ENCODE results near the gene MKRN2OS. TPM values are rescaled to one million over a fixed set of nuclear protein-coding genes. Genes with fewer than 3 reads are reported as not detected.
A peak's percentile ranks its signal among the peaks of the same experiment; 100 is the strongest.

Gene MKRN2OS, protein sequence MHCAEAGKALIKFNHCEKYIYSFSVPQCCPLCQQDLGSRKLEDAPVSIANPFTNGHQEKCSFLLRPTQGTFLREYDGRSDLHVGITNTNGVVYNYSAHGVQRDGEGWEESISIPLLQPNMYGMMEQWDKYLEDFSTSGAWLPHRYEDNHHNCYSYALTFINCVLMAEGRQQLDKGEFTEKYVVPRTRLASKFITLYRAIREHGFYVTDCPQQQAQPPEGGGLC
- total RNA-seq = not detected in 3 replicates
- long read RNA-seq = 0 reads

DNA sequence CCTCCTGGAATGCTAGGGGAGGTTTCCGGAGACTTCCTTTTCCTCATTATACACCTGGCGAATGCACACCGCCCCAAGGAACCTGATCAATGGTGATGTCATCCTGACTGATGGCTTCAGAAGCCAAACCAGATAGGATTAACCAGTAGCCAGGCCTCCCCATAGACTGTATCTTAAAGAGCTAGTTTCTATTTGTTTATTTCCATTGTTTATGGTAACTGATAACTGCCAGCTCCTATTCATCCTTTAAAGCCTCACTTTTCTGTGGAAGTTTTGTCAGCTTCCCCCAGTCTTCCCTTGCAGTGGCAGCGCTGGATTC is at the start of gene MKRN2OS:
MKRN2OS (minus strand) TSS at position 27 of the 319 bp plus-strand sequence. CDS start 35 bp downstream, outside the sequence.
- H3K36me3 Mint-ChIP-seq (ENCODE audit: low read depth) = no peaks in the 10 kb centered on the region
- TF ChIP-seq CTCF (IDR thresholded peaks at IDR 0.05) = no peak
- DNase-seq (ENCODE audit: low spot score) = no peak
- H3K4me3 Mint-ChIP-seq (ENCODE audit: unreplicated experiment) = no peak within 1 kb of the TSS
- H3K9me3 Mint-ChIP-seq (ENCODE audit: low read depth) = no peaks in the 10 kb centered on the region
- no peak within 1 kb of the TSS for H3K27ac Mint-ChIP-seq (ENCODE audit: unreplicated experiment)
- H3K4me1 Mint-ChIP-seq (ENCODE audit: low read depth) = no peaks in the 10 kb centered on the region
- H3K27me3 Mint-ChIP-seq (ENCODE audit: low read depth) = no peaks in the 10 kb centered on the region

DNA sequence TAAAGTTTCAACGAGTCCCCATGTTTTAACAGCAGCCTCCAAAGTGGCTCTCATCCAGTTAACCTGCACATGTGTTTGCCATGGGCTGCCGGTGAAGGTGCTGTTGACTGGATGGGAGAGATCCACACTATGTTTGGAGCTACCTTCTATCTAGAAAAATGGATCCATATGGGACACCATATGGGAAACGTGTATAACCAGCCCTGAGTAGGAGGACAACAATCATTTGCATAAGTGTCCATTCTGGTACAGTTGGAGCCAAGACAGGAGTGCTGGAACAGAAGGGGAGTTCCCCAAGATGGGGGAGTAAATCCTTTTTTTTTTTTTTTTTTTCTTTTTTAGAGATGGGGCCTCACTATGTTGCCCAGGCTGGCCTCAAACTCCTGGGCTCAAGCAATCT is 48.2 kb upstream of the MKRN2OS start:
- TF ChIP-seq CTCF (IDR thresholded peaks at IDR 0.05) = no peak
- peaks cover 5% of the 10 kb centered on the region for H3K4me1 Mint-ChIP-seq (ENCODE audit: low read depth)
- DNase-seq (ENCODE audit: low spot score) = no peak
- H3K9me3 Mint-ChIP-seq (ENCODE audit: low read depth) = no peaks in the 10 kb centered on the region
- H3K4me3 Mint-ChIP-seq (ENCODE audit: unreplicated experiment) = no peak overlapping the region
- no peaks in the 10 kb centered on the region for H3K27me3 Mint-ChIP-seq (ENCODE audit: low read depth)
- peak overlapping the region; percentile 41 for H3K27ac Mint-ChIP-seq (ENCODE audit: unreplicated experiment)
- H3K36me3 Mint-ChIP-seq (ENCODE audit: low read depth) = peaks cover 41% of the 10 kb centered on the region

DNA sequence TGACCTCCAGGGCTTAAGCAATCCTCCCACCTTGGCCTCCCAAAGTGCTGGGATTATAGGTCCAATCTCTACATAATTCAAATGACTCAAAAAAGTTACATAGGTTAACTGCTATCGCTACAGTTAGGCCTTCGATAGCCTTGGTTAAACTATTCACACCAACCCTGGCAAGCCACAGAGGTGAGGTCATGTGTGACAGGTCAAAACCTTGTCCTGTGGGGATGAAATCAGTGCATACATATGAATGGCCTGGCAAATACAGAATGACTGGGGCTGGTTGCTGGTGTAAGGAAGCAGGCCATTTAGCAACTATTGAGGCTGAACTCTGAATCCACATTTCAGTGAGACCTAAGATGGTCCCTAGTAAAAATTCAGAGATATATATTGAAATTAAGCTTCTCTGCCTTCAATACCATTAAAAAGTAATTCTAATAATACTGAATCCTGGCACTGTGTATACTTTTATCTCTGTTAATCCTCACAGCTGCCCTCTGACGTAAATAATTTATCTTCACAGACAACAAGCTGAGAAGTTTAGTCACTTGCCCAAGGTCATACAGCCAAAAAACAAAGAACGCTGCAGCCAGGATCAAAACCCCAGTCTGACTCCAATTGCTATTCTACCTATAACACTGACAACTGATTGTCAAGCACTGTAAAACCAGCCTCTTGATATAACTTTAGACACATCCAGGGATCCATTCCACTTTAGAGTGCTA is 46.9 kb upstream of the MKRN2OS start:
- Mint-ChIP-seq H3K4me1 (ENCODE audit: low read depth) (peaks cover 11% of the 10 kb centered on the region), H3K27me3 (ENCODE audit: low read depth) (no peaks in the 10 kb centered on the region), H3K4me3 (ENCODE audit: unreplicated experiment) (no peak overlapping the region), H3K9me3 (ENCODE audit: low read depth) (no peaks in the 10 kb centered on the region), H3K36me3 (ENCODE audit: low read depth) (peaks cover 40% of the 10 kb centered on the region), H3K27ac (ENCODE audit: unreplicated experiment) (no peak overlapping the region)
- no peak for DNase-seq (ENCODE audit: low spot score)
- no peak for TF ChIP-seq CTCF (IDR thresholded peaks at IDR 0.05)

DNA sequence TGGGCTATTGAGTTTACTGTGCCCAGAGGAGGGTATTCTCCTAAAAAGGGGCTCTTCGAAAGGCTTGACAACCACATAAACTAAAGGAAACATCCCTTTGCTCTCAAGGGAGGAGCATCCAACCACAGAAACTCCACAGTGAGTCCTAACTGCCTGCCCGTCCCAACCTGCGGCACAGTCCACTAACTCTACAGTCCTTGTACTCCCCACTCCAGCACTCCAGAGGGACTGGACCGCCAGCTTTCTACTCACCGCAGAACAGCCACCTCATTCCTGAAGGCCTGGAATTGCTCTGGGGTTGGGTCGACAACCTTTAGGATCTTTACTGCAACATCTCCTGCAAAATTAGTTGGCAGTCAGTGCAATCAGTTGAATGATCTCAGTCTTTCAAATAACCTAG is 46.2 kb upstream of the MKRN2OS start:
- peaks cover 38% of the 10 kb centered on the region for H3K36me3 Mint-ChIP-seq (ENCODE audit: low read depth)
- peak overlapping the region; percentile 74 for H3K27ac Mint-ChIP-seq (ENCODE audit: unreplicated experiment)
- no peak for DNase-seq (ENCODE audit: low spot score)
- no peak for TF ChIP-seq CTCF (IDR thresholded peaks at IDR 0.05)
- H3K4me1 Mint-ChIP-seq (ENCODE audit: low read depth) = peaks cover 11% of the 10 kb centered on the region
- no peaks in the 10 kb centered on the region for H3K9me3 Mint-ChIP-seq (ENCODE audit: low read depth)
- no peaks in the 10 kb centered on the region for H3K27me3 Mint-ChIP-seq (ENCODE audit: low read depth)
- H3K4me3 Mint-ChIP-seq (ENCODE audit: unreplicated experiment) = no peak overlapping the region

GRCh38 chr3:12590096-12590495 is 44.8 kb upstream of the MKRN2OS start:
- Mint-ChIP-seq H3K27ac (ENCODE audit: unreplicated experiment) (no peak overlapping the region), H3K27me3 (ENCODE audit: low read depth) (no peaks in the 10 kb centered on the region), H3K9me3 (ENCODE audit: low read depth) (no peaks in the 10 kb centered on the region), H3K4me1 (ENCODE audit: low read depth) (peaks cover 11% of the 10 kb centered on the region), H3K36me3 (ENCODE audit: low read depth) (peaks cover 34% of the 10 kb centered on the region), H3K4me3 (ENCODE audit: unreplicated experiment) (no peak overlapping the region)
- DNase-seq (ENCODE audit: low spot score) = no peak
- no peak for TF ChIP-seq CTCF (IDR thresholded peaks at IDR 0.05)

Measured in chondrocyte (in vitro differentiated cells).